ENCODE results near the gene LZTS3.
A peak's percentile ranks its signal among the peaks of the same experiment; 100 is the strongest.

Gene LZTS3

DNA sequence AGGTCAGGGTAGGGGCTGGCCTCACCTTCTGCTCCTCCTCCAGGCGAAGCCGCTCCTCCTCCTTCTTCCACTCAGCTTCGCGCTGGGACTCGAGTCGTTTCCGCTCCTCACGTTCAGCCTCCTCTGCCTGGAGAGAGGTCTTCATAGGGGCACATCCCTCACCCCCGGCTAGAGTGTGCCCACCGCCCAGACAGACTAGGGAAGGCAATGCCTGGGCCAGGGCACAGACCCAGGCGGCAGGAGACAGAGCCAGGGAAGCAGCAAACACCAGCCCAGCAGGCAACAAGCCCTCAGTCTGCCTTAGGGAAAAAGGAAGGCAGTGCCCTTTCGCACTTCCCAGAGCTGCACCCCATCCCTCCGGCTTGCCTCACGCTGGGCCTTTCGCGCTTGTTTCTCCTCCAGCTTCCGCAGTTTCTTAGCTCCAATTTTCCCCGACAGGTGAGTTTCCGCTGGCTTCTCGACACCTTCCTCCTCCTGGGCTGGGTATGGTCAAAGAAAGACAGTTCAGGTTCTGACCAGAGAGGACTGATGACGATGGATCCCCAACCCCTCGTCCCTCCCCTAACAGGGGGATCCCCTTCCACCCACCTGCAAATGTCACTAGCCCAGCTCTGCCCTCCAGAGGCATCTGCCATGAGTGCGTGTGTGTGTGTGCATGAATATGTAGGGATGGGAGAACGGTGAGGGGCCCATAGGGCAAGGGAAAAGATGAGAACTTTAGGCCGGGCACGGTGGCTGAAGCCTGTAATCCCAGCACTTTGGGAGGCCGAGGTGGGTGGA is 26.8 kb upstream of the LZTS3 start:
- peak; percentile 15 for DNase-seq (ENCODE audit: extremely low spot score)
- no peak for TF ChIP-seq CTCF (IDR thresholded peaks at IDR 0.05; ENCODE audit: control extremely low read depth, extremely low read depth, low read depth, missing control alignments)
- ChIA-PET POLR2A (interaction anchor here (1.1 kb wide), 1 partner anchor 11 kb away, joined by 3 read pairs; no protein-coding TSS in a partner anchor), CTCF (interaction anchor here (1.1 to 1.3 kb wide), 2 partner anchors 18 to 76 kb away, joined by 3 to 5 read pairs; no protein-coding TSS in a partner anchor)

GRCh38 chr20:3199206-3199605 is 25.9 kb upstream of the LZTS3 start:
- DNase-seq (ENCODE audit: extremely low spot score) = no peak
- CTCF ChIA-PET = interaction anchor here (1.3 kb wide), 1 partner anchor 19 kb away, joined by 5 read pairs; no protein-coding TSS in a partner anchor
- POLR2A ChIA-PET = no interaction called here
- no peak for TF ChIP-seq CTCF (IDR thresholded peaks at IDR 0.05; ENCODE audit: control extremely low read depth, extremely low read depth, low read depth, missing control alignments)

DNA sequence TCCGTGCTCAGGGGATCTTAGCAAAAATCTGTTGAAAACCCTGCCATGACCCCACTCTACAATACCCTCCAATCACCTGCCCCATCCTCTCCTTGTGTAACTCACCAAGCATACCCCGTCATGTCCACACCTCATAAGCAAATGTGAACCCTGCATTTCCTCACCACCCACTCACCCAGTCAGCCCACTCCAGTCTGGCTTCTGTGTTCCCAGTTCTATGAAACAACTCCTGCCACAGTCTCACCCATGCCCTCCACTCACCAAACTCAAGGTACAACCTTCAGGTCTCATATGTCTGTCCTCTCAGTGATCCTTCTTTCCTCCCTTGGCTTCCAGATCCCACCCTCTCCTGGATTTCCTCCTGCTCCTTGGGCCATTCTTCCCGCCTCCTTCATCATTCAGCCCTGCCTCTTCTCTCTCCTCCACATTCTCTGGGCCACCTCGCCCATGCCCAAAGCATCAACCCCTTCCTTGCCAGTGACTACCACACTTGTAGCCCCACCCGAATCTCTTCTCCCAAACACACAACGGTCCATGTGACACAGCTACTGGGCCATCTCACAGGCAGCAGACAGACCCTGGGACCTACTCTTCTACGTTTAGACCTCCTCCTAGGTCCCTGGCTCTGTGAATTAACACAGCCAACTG is 22.4 kb upstream of the LZTS3 start:
- POLR2A ChIA-PET = no interaction called here
- CTCF ChIA-PET = interaction anchor here (0.6 kb wide), 1 partner anchor 80 kb away, joined by 3 read pairs; no protein-coding TSS in a partner anchor
- no peak for TF ChIP-seq CTCF (IDR thresholded peaks at IDR 0.05; ENCODE audit: control extremely low read depth, extremely low read depth, low read depth, missing control alignments)
- peak; percentile 9 for DNase-seq (ENCODE audit: extremely low spot score)

DNA sequence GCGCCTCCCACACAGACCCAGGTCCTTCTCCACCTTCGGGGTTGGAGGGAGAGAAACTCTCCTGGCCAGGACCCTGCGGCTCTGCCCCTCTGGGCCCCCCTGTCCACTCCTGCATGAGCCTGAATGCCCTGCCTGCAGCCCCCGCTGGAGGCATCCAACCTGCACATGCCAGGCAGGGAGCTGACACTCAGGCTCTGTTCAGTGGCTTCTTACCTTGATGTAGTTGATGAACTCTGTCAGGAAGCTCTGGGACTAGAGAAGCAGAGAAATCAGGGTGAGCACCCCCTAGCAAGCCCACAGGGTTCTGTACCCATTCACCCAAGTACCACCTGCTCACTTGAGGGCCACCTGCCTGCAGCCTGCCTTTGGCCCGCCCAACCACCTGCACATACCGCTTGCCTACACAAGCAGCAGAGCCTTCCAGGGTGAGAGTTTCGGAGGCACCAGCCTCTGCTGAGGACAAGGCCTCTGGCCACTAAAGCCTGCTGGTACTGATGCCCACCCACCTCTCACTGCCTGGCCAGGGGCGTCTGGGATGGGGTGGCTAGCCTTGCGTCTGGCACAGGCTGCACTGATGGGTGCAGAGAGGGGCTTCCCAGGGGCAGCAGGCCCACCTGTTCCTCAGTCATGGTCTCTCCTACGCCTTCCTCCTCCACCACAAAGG is 21.4 kb upstream of the LZTS3 start:
- POLR2A ChIA-PET = no interaction called here
- no peak for TF ChIP-seq CTCF (IDR thresholded peaks at IDR 0.05; ENCODE audit: control extremely low read depth, extremely low read depth, low read depth, missing control alignments)
- no peak for DNase-seq (ENCODE audit: extremely low spot score)
- CTCF ChIA-PET = no interaction called here

GRCh38 chr20:3193806-3194616 is 20.7 kb upstream of the LZTS3 start:
- ChIA-PET POLR2A (no interaction called here), CTCF (no interaction called here)
- TF ChIP-seq CTCF (IDR thresholded peaks at IDR 0.05; ENCODE audit: control extremely low read depth, extremely low read depth, low read depth, missing control alignments) = no peak
- DNase-seq (ENCODE audit: extremely low spot score) = no peak

Data from GM10248 (cell line).